ENCODE data around the gene TIMM22. TPM values are rescaled to one million over a fixed set of nuclear protein-coding genes. Genes with fewer than 3 reads are reported as not detected.

TIMM22 gene
- 17.2 and 17.7 TPM in 2 replicates for total RNA-seq (2014; rRNA removed)
- Bru-seq, nascent RNA: percentile 71 among the genes with signal in this experiment
- BruChase-seq, experiment 1, labeled RNA remaining after a 6-hour chase: percentile 90 among the genes with signal in this experiment
- BruChase-seq, experiment 2, labeled RNA remaining after a 2-hour chase: percentile 80 among the genes with signal in this experiment
- long read RNA-seq, transcript TIMM22-201 (4 exons, 3,194 nt): major isoform, 77 of 91 reads
- long read RNA-seq, partial matches to known transcripts: 1 of 91 reads
- long read RNA-seq, other reads (novel, unspliced or antisense): 13 of 91 reads

DNA sequence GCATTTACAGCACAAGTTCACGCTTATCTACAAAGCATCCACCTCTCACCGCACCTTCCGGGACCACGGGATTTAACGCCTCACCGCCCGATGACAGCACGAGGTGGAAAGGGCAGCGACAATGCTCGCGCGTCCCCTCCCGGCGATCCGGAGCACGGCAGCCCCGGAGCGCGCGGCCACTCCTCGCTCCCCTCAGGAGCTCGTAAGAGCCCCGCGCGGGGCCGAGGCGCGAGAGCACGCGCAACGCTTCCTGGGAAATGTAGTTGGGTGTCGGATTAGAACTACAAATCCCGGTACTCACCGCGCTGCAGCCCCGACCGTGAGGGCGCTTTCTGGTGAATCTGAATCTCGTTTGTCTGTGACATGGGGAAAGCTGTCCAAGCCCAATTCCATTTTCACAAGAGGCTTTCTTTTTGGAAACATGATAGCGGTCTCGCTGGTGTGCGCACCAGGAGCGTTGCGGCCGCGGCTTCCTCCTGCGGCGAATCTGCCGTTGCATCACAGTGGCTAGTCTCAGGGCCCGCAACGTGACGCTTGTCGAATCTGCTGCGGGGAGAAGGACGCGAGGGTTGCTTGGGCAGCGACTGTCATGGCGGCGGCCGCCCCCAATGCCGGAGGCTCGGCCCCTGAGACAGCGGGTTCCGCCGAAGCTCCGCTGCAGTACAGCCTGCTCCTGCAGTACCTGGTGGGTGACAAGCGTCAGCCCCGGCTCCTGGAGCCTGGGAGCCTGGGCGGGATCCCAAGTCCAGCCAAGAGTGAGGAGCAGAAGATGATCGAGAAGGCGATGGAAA, at the start of gene TIMM22:
Gene TIMM22 (plus strand): TSS at position 576 of the 791 bp plus-strand sequence. CDS start 14 bp downstream, at position 590.
- DNase-seq (peak; percentile 96), ATAC-seq (peak; percentile 98)
- Histone ChIP-seq H3K9ac (ENCODE audit: low read length) (peak within 1 kb of the TSS; percentile 99), H4K20me1 (ENCODE audit: low read length) (no peaks in the 10 kb centered on the region), H3K36me3 (ENCODE audit: low read depth, low read length) (peaks cover 16% of the 10 kb centered on the region; the same call in 1 of the 2 replicates), H3K9me2 (replicated peaks; ENCODE audit: low read length) (no peaks in the 10 kb centered on the region), H3K79me2 (ENCODE audit: low read length) (peaks cover 25% of the 10 kb centered on the region), H2AFZ (ENCODE audit: low read length) (peak within 1 kb of the TSS; percentile 79), H3K27me3 (ENCODE audit: low read length) (no peaks in the 10 kb centered on the region), H3K27ac (ENCODE audit: low read length) (peak within 1 kb of the TSS; percentile 68), H3K4me2 (ENCODE audit: low read length) (peak within 1 kb of the TSS; percentile 93), H3K4me3 (ENCODE audit: low read length) (peak within 1 kb of the TSS; percentile 100), H3F3A (ENCODE audit: low read length, unreplicated experiment) (no peaks in the 10 kb centered on the region), H3K4me1 (ENCODE audit: insufficient read depth, low read length) (peaks cover 12% of the 10 kb centered on the region), H3K9me3 (ENCODE audit: low read length) (no peaks in the 10 kb centered on the region)
- CTCF ChIA-PET: interaction anchor here (0.5 to 1.2 kb wide), 6 partner anchors 16 to 647 kb away, joined by 3 to 12 read pairs (median 6); no protein-coding TSS in a partner anchor
- intact Hi-C loops (cut with micrococcal nuclease): loop anchor here (2.0 kb wide), 1 partner anchor 202 kb away; no protein-coding TSS in a partner anchor
- no TSS peak for BruUV-seq (replicated peaks)
- POLR2A ChIA-PET (ENCODE audit: unreplicated experiment): interaction anchor here (0.6 kb wide), 2 partner anchors 17 to 125 kb away, joined by 4 to 19 read pairs; partner anchors contain the start of gene NXN
- TF ChIP-seq EZH2phosphoT487 (IDR thresholded peaks at IDR 0.05; ENCODE audit: borderline replicate concordance, low read length) (no peak), EZH2 (IDR thresholded peaks at IDR 0.05; ENCODE audit: low read length, unreplicated experiment) (no peak)
- TF ChIP-seq, protein P1, sequence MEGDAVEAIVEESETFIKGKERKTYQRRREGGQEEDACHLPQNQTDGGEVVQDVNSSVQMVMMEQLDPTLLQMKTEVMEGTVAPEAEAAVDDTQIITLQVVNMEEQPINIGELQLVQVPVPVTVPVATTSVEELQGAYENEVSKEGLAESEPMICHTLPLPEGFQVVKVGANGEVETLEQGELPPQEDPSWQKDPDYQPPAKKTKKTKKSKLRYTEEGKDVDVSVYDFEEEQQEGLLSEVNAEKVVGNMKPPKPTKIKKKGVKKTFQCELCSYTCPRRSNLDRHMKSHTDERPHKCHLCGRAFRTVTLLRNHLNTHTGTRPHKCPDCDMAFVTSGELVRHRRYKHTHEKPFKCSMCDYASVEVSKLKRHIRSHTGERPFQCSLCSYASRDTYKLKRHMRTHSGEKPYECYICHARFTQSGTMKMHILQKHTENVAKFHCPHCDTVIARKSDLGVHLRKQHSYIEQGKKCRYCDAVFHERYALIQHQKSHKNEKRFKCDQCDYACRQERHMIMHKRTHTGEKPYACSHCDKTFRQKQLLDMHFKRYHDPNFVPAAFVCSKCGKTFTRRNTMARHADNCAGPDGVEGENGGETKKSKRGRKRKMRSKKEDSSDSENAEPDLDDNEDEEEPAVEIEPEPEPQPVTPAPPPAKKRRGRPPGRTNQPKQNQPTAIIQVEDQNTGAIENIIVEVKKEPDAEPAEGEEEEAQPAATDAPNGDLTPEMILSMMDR (conservative IDR thresholded peaks at IDR 0.05; ENCODE audit: low read depth, low read length): peak; percentile 81

DNA sequence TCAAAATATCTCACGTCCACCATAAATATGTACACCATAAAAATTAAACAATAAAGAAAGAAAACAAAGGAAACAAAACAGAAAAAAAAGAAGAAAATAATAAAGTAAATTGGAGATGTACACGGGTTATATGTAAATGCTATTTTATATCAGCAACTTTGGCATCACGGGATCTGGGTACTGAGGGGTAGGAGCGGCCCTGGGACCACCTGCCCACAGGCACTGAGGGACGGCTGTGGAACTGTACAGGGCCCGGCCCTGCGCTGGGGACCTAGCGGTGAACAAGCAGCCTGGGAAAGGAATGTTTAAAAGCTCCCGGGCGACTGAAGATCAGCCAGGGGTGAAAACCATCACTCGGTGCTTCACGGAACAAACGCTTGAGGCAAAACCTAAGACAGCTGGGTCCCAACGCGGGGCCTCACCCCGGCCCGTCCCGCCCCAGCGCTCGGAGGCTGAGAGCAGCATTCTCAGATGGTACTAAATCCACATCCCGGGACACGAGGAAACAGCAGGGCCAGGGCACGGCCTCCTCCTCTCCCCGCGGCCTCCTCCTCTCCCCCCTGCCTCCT, 48.6 kb upstream of the TIMM22 start:
- Histone ChIP-seq H3K27me3 (ENCODE audit: low read length) (no peaks in the 10 kb centered on the region), H3F3A (ENCODE audit: low read length, unreplicated experiment) (no peaks in the 10 kb centered on the region), H3K4me2 (ENCODE audit: low read length) (no peak overlapping the region), H3K79me2 (ENCODE audit: low read length) (no peaks in the 10 kb centered on the region), H3K9me3 (ENCODE audit: low read length) (no peaks in the 10 kb centered on the region), H3K4me1 (ENCODE audit: insufficient read depth, low read length) (no peaks in the 10 kb centered on the region; the same call in 1 of the 2 replicates), H3K9ac (ENCODE audit: low read length) (no peak overlapping the region), H3K4me3 (ENCODE audit: low read length) (no peak overlapping the region), H3K36me3 (ENCODE audit: low read depth, low read length) (no peaks in the 10 kb centered on the region), H4K20me1 (ENCODE audit: low read length) (no peaks in the 10 kb centered on the region), H2AFZ (ENCODE audit: low read length) (no peak overlapping the region), H3K9me2 (replicated peaks; ENCODE audit: low read length) (no peaks in the 10 kb centered on the region), H3K27ac (ENCODE audit: low read length) (no peak overlapping the region)
- TF ChIP-seq EZH2phosphoT487 (IDR thresholded peaks at IDR 0.05; ENCODE audit: borderline replicate concordance, low read length) (no peak), EZH2 (IDR thresholded peaks at IDR 0.05; ENCODE audit: low read length, unreplicated experiment) (no peak)
- TF ChIP-seq, protein P1 (conservative IDR thresholded peaks at IDR 0.05; ENCODE audit: low read depth, low read length): no peak
- DNase-seq (no peak), ATAC-seq (no peak)
- POLR2A ChIA-PET (ENCODE audit: unreplicated experiment): no interaction called here
- intact Hi-C loops (cut with micrococcal nuclease): no loop called here
- CTCF ChIA-PET: no interaction called here
- BruUV-seq (replicated peaks): no TSS peak
